Measurements from ENCODE around the gene TOLLIP. TPM values are rescaled to one million over a fixed set of nuclear protein-coding genes. Genes with fewer than 3 reads are reported as not detected.

TOLLIP gene
- total RNA-seq, 2 experiments from 2014 or later: 29.6 to 45.8 TPM

- Mint-ChIP-seq H3K4me3 (no peak overlapping the region), H3K9me3 (ENCODE audit: low read depth) (no peaks in the 10 kb centered on the region), H3K27me3 (no peaks in the 10 kb centered on the region), H3K4me1 (no peaks in the 10 kb centered on the region), H3K27ac (no peak overlapping the region), H3K36me3 (ENCODE audit: low read depth) (peaks cover 16% of the 10 kb centered on the region)
- ChIA-PET POLR2A (no interaction called here), CTCF (no interaction called here)
- intact Hi-C loops (cut with DNase I, micrococcal nuclease): no loop called here
- DNase-seq (no peak), ATAC-seq (no peak)
These were observed 28.0 kb downstream of the TOLLIP start for GRCh38 chr11:1281326-1281973.

- H3K9me3 Mint-ChIP-seq (ENCODE audit: low read depth): no peaks in the 10 kb centered on the region
- no peaks in the 10 kb centered on the region for H3K27me3 Mint-ChIP-seq
- no peak for ATAC-seq
- H3K4me3 Mint-ChIP-seq: no peak overlapping the region
- POLR2A ChIA-PET: no interaction called here
- H3K4me1 Mint-ChIP-seq: no peaks in the 10 kb centered on the region
- CTCF ChIA-PET: no interaction called here
- DNase-seq: no peak
- intact Hi-C loops (cut with DNase I, micrococcal nuclease): no loop called here
- no peak overlapping the region for H3K27ac Mint-ChIP-seq
- peaks cover 12% of the 10 kb centered on the region for H3K36me3 Mint-ChIP-seq (ENCODE audit: low read depth)
These were observed 29.1 kb downstream of the TOLLIP start for GRCh38 chr11:1280116-1281035.

- H3K27me3 Mint-ChIP-seq: no peaks in the 10 kb centered on the region
- H3K4me3 Mint-ChIP-seq: no peak overlapping the region
- POLR2A ChIA-PET: no interaction called here
- H3K4me1 Mint-ChIP-seq: no peaks in the 10 kb centered on the region
- no peak for ATAC-seq
- H3K36me3 Mint-ChIP-seq (ENCODE audit: low read depth): peaks cover 12% of the 10 kb centered on the region
- H3K9me3 Mint-ChIP-seq (ENCODE audit: low read depth): no peaks in the 10 kb centered on the region
- H3K27ac Mint-ChIP-seq: no peak overlapping the region
- CTCF ChIA-PET: no interaction called here
- DNase-seq: no peak
- intact Hi-C loops (cut with DNase I, micrococcal nuclease): no loop called here
These were observed 29.8 kb downstream of the TOLLIP start for GRCh38 chr11:1279674-1280055.

GRCh38 chr11:1278766-1279673, 30.4 kb downstream of the TOLLIP start:
- intact Hi-C loops (cut with DNase I, micrococcal nuclease): no loop called here
- Mint-ChIP-seq H3K27ac (no peak overlapping the region), H3K27me3 (no peaks in the 10 kb centered on the region), H3K9me3 (ENCODE audit: low read depth) (no peaks in the 10 kb centered on the region), H3K4me1 (no peaks in the 10 kb centered on the region), H3K4me3 (no peak overlapping the region), H3K36me3 (ENCODE audit: low read depth) (peaks cover 12% of the 10 kb centered on the region)
- ChIA-PET POLR2A (no interaction called here), CTCF (no interaction called here)
- ATAC-seq (no peak), DNase-seq (no peak)

DNA sequence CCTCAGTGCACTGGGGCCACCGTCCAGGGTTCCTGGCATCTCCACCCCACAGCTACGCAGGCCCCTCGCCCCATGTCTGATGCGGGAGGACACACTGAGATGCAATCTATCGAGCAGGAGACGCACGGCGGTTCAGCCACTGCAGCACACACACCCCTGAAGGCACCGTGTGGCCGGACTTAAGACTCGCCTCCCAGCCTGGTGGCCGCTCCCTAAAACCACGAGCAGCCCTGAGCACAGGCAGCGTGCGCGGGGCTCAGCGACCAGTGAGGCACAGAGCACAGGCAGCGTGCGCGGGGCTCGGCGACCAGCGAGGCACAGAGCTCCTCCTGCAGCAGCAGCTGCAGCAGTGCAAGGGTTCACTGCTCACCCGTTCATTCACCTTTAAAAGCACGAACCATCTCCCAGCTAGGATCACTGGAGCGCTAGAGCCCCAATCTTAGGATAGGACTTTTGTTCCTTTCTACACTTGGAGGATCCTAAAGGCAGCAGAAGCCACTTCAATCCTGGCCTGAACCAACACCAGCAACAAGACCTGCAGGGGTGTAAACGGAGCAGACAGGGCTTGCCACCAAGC, 31.4 kb downstream of the TOLLIP start:
- DNase-seq (no peak), ATAC-seq (no peak)
- H3K27me3 Mint-ChIP-seq: no peaks in the 10 kb centered on the region
- H3K4me3 Mint-ChIP-seq: no peak overlapping the region
- no peaks in the 10 kb centered on the region for H3K4me1 Mint-ChIP-seq
- intact Hi-C loops (cut with DNase I, micrococcal nuclease): no loop called here
- ChIA-PET CTCF (no interaction called here), POLR2A (no interaction called here)
- no peaks in the 10 kb centered on the region for H3K9me3 Mint-ChIP-seq (ENCODE audit: low read depth)
- H3K36me3 Mint-ChIP-seq (ENCODE audit: low read depth): peaks cover 12% of the 10 kb centered on the region
- H3K27ac Mint-ChIP-seq: no peak overlapping the region

- POLR2A ChIA-PET: no interaction called here
- H3K4me1 Mint-ChIP-seq: no peaks in the 10 kb centered on the region
- ATAC-seq: no peak
- H3K27ac Mint-ChIP-seq: no peak overlapping the region
- intact Hi-C loops (cut with DNase I, micrococcal nuclease): no loop called here
- no peak overlapping the region for H3K4me3 Mint-ChIP-seq
- no peaks in the 10 kb centered on the region for H3K9me3 Mint-ChIP-seq (ENCODE audit: low read depth)
- DNase-seq: no peak
- peaks cover 12% of the 10 kb centered on the region for H3K36me3 Mint-ChIP-seq (ENCODE audit: low read depth)
- H3K27me3 Mint-ChIP-seq: no peaks in the 10 kb centered on the region
- CTCF ChIA-PET: no interaction called here
These were observed 32.4 kb downstream of the TOLLIP start for GRCh38 chr11:1276866-1277615.

DNA sequence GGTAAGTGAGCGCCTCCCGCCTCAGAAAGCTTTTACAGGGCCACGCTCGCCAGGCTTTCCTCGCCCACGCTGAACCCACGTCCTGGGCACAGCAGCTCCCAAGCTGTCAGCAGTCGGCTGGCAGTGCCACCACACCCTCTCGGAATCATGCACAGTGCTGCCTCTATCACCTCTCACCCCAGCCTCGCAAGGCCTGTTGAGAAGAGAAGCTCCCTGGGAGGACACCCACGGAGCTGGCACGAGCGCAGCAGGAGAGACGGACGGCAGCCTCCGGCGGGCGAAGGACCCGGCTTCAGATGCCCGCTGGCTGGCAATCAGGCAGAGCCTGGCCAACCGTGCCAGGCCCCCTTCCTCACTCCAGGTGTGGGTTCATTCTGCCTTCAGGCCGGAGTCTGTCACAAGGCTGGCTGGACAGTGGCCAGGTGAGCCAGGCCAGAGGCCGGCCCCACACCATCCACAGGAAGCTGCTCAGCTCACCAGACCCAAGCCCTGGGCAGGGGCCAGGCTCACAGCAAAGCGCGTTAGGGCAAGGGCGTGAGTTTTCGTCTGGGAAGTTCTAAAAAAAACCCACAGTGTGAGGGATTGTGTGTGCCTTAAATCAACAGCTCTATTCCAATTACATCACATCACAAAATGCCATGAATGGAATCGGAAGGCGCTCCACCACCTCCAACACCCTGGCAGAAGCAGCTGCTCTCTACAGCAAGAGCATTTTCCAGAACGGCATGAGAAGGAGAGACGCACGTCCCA, 33.2 kb downstream of the TOLLIP start:
- CTCF ChIA-PET: no interaction called here
- DNase-seq: no peak
- intact Hi-C loops (cut with DNase I, micrococcal nuclease): no loop called here
- no peaks in the 10 kb centered on the region for H3K9me3 Mint-ChIP-seq (ENCODE audit: low read depth)
- H3K27me3 Mint-ChIP-seq: no peaks in the 10 kb centered on the region
- no peak for ATAC-seq
- no peak overlapping the region for H3K27ac Mint-ChIP-seq
- H3K4me3 Mint-ChIP-seq: no peak overlapping the region
- H3K36me3 Mint-ChIP-seq (ENCODE audit: low read depth): peaks cover 8% of the 10 kb centered on the region
- POLR2A ChIA-PET: no interaction called here
- no peaks in the 10 kb centered on the region for H3K4me1 Mint-ChIP-seq

GRCh38 chr11:1275021-1275420, 34.4 kb downstream of the TOLLIP start:
- no peaks in the 10 kb centered on the region for H3K4me1 Mint-ChIP-seq
- CTCF ChIA-PET: no interaction called here
- POLR2A ChIA-PET: interaction anchor here (0.7 kb wide), 1 partner anchor 10 kb away, joined by 4 read pairs; no protein-coding TSS in a partner anchor
- intact Hi-C loops (cut with DNase I, micrococcal nuclease): no loop called here
- no peak for ATAC-seq
- H3K4me3 Mint-ChIP-seq: no peak overlapping the region
- H3K36me3 Mint-ChIP-seq (ENCODE audit: low read depth): peaks cover 6% of the 10 kb centered on the region
- H3K9me3 Mint-ChIP-seq (ENCODE audit: low read depth): no peaks in the 10 kb centered on the region
- H3K27me3 Mint-ChIP-seq: no peaks in the 10 kb centered on the region
- no peak overlapping the region for H3K27ac Mint-ChIP-seq
- DNase-seq: no peak

- POLR2A ChIA-PET: interaction anchor here (0.7 kb wide), 1 partner anchor 11 kb away, joined by 4 read pairs; no protein-coding TSS in a partner anchor
These were observed 34.9 kb downstream of the TOLLIP start for GRCh38 chr11:1274501-1274900.

DNA sequence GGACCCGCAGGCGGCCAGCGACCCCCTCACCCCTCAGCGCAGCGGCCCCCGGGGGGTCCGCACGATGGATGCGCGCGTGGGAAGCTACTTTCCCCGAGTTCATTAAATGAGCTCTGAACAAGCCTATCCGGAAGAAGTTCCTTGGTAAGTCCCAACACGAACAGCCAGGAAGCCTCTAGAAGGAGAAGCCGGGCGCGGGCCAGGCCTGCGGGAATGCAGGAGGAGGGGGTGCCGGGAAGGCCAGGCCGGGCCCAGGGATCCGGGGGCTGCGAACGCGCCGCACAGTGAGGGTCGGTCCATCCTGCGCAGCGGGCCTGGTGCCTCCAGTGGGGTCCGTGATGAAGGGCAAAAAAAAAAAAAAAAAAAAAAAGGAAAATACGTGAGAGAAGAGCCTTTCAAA, 36.9 kb downstream of the TOLLIP start:
- ChIA-PET CTCF (no interaction called here), POLR2A (no interaction called here)
- Mint-ChIP-seq H3K36me3 (ENCODE audit: low read depth) (peaks cover 6% of the 10 kb centered on the region), H3K9me3 (ENCODE audit: low read depth) (no peaks in the 10 kb centered on the region), H3K27me3 (no peaks in the 10 kb centered on the region), H3K27ac (no peak overlapping the region), H3K4me1 (no peaks in the 10 kb centered on the region), H3K4me3 (no peak overlapping the region)
- DNase-seq (no peak), ATAC-seq (no peak)
- intact Hi-C loops (cut with DNase I, micrococcal nuclease): no loop called here

More at GRCh38 chr11:1274501-1274900, 34.9 kb downstream of the TOLLIP start:
- H3K4me1 Mint-ChIP-seq: no peaks in the 10 kb centered on the region
- no peak overlapping the region for H3K27ac Mint-ChIP-seq
- ATAC-seq (no peak), DNase-seq (no peak)
- CTCF ChIA-PET: no interaction called here
- no peaks in the 10 kb centered on the region for H3K9me3 Mint-ChIP-seq (ENCODE audit: low read depth)
- peaks cover 6% of the 10 kb centered on the region for H3K36me3 Mint-ChIP-seq (ENCODE audit: low read depth)
- intact Hi-C loops (cut with DNase I, micrococcal nuclease): no loop called here
- no peak overlapping the region for H3K4me3 Mint-ChIP-seq
- no peaks in the 10 kb centered on the region for H3K27me3 Mint-ChIP-seq
